Measurements from ENCODE around the gene SLC11A2.
"Not testable (repeated sequence)": the region's sequence is repeated elsewhere in the genome, so short reads cannot be mapped to it uniquely, and the experiment has no call there.

SLC11A2 gene

DNA sequence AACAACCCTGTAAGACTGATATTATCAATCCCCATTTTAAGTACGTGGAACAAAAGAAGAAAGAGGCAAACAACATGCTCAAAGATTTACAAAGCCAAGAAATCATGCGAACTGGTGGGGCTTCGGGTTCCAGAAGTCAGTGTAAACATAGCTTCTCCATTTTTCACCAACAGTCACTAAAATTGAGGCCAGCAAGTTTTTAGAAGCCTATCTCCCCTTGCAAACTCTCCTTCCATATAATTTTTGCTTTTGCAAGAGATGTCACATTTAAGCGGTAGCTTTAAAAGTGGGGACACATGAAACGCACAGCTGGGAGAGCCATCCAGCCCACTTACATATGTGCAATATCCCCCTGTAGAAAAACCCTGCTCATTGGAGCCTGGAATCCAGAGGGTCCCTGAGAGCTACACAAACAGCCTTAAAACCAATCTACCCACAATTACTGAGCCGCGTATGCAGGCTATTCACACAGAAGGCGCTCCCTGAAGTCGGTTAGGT is 797 bp downstream of the SLC11A2 start:
- no peak for DNase-seq

DNA sequence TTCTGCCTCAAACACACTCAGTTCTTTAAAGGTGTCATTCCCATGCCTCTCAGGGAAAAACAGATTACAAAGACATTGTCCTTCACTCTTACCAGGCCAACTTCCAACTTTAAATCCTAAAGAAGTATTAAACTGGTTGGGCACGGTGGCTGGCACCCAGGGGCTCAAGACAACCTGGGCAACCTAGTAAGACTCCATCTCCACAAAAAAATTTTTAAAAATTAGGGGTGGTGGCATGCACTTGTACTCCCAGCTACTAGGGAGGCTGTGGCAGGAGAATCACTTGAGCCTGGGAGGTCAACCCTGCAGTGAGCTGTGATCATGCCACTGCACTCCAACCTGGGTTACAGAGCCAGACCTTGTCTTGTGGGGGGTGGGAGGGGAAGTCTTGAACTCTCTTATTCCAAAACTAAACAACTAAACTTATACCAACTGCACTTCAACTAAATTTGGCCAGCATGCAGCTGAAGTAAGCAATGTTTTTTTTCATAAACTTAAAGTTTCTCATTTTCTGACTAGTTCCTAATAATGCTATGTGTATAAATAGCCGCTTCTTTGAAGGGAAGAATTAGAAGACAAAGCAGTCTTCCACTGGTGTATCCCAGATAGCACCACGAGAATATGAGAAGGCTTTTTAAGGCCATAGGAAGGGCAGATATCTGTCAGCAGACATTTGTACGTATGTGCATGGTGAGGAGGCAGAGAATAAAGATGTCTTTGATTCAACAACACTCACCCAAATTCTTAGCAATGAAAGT is 2.4 kb downstream of the SLC11A2 start:
- no peak for DNase-seq

GRCh38 chr12:51021694-51022093 is 4.5 kb downstream of the SLC11A2 start:
- no peak for DNase-seq

DNA sequence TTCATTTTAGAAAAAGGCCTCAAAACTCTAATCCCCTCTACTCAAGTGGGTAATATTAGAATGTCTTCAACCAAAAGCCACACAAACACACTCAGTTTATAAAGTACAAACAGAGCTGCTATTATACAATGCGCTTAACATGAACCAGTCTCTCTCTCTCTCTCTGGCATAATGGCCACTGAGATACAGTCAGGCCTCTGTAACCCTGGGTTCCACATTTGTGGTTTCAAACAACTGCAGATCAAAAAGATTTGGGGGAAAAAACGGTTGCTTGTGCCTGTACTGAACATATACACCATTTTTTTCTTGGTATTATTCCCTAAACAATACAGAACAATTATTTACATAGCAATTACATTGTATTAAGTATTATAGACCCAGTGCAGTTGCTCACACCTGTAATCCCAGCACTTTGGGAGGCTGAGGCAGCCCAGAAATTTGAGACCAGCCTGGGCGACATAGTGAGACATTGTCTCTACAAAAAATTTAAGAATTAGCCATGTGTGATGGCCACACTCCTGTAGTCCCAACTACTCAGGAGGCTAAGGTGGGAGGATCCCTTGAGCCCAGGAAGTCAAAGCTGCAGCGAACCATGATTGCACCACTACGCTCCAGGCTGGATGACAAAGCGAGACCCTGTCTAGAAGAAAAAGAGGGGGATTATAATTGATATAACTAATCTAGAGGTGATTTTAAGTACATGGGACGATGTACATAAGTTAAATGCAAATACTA is 5.6 kb downstream of the SLC11A2 start:
- no peak for DNase-seq

GRCh38 chr12:51019927-51020326 is 6.3 kb downstream of the SLC11A2 start:
- no peak for DNase-seq

DNA sequence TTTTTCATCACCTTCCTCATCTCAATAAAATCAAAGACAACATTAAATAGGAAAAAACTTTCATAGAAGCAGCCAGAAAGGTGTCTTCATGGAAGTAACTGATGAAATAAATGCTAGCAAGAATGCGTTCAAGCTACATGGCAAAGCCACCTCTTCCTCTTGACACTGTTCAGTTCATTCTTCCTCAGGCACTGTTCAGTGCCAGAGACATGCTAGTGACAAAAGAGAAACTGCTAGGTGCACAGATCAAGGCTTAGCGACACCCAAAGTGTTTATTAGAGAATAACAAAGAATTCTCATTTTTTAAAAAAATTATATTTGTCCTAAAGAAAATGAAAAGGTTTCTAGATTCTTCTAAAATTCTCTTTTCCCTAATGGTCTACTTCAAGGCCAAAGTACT is 7.2 kb downstream of the SLC11A2 start:
- DNase-seq, result no peak

GRCh38 chr12:51017452-51017851 is 8.7 kb downstream of the SLC11A2 start:
- DNase-seq, result no peak

GRCh38 chr12:51014467-51014866 is 11.7 kb downstream of the SLC11A2 start:
- not testable (repeated sequence) for DNase-seq

DNA sequence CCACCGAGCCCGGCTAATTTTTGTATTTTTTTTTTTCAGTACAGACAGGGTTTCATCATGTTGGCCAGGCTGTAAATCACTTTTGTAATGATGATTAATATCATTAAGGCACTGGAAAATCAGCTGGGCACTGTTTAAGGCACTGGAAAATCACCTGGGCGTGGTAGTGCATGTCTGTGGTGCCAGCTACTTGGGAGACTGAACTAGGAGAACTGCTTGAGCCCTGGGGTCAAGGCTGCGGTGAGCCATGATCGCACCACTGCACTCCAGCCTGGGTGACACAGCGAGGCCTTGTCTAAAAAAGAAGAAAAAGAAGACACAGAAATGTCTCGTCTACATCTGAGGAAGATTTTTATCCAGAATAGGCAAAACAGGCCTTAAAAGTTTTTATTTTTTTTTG is 12.7 kb downstream of the SLC11A2 start:
- no peak for DNase-seq

DNA sequence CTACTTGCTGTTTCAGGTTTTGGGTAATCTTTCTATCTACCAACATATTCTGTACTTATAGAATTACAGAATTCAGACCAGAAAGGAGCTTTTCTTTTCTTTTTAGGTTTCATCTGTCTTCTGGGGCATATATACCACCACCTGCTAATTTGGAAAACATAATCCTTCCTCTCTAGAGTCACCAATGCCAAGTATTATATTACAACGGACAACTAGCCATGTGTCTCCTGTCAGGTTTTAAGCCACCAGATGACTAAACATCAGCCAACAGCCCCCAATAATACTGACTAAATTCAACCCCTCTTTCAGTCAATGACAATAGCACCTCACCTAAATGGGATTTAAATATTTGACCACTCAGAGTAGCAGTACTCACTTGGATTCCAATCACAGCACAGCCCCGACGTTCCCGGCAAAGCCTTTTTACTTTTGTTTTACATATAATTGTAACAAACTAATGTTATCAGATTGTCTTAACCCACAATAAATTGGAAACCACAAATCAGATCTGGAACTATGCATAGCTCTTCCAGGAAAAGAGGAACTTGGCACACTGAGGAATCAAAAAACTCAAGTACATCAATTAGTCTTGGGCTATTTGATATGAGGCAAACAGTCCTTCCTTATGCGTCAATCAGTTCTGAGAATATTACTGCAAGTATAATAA is 13.5 kb downstream of the SLC11A2 start:
- DNase-seq, result no peak

- no peak for DNase-seq
These were observed 14.2 kb downstream of the SLC11A2 start for GRCh38 chr12:51011955-51012354.

- no peak for DNase-seq
These were observed 17.1 kb downstream of the SLC11A2 start for GRCh38 chr12:51009056-51009440.

DNA sequence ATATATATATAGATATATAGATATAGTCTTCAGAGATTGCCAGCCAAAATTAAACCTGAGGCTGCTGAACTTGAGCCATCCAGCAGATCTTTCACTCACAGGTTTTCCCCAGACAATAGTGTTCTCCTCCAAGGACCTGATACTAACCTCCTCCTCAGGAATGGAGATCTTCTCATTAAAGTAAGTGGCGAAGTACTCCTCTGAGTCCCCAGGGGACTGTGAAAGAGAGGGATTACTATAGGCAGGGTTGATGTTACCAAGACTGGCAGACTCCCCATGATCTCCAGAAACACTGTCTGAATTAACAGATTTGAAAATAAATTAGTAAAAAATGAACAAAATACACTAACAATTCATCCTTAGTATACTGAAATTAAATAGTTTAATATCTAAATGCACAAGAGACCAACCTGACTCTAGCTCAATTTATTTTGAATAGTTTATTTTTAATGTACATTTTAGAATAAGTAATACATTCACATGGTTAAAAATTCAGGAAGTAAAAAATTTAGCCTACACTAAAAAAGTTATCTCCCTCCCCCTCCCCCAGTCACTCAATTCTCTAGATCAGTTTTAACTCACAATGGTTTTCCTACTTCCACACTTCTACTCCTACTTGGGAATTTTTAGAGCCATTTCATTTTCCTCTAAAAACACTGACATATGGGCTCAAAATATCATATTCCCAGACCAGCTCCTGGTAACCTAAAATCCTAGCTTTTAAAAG is 17.7 kb downstream of the SLC11A2 start:
- no peak for DNase-seq

DNA sequence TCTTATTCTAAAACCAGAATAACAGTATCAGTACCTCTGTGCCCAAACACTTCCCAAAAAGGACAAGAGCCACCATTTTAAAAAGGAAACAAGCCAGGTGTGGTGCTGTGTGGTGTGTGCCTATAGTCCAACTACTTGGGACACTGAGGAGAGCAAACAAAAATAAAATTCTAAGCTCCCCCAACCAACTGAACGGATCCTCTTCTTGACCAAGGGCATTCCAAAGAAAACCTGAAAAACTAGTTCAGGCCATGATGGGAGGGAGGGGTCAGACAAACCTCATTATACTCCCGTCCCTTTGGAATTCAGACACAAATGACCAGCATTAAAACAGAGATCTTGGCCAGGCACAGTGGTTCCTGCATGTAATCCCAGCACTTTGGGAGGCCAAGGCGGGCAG is 20.5 kb downstream of the SLC11A2 start:
- DNase-seq, result no peak

GRCh38 chr12:51005030-51005429 is 21.2 kb downstream of the SLC11A2 start:
- no peak for DNase-seq

DNA sequence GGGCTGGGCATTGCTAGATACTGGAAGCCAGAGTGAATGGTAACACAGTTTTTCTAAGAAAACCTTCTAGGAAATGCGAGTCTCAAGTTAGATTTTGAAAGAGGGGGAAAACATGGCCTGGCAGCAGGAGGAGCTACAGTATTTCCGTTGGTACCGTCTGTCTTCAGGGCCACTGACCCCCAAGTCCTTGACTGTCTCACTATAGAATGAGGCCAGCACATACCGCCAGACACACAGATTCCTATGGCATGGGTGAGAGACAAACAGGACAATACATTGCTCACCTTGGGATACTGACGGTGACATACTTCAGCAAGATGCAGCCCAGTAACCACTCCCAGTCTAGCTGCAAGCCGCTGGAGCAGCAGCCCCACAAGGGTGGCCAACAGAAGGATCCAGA is 21.7 kb downstream of the SLC11A2 start:
- DNase-seq, result no peak

DNA sequence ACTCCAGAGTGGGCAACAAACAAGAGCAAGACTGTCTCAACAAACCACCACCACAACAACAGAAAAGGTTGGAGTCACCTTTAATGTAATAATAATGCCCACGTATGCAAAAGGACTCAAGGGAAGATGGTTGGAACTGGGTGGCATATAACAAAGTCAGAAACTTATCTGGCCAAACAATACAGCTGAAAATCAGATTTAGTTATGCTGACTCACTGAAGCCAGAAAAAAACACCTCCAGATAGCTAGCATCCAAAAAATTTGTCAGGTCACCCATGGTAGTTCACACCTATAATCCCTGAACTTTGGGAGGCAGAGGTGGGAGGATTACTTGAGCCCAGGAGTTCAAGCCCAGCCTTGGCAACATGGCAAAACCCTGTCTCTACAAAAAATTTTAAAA is 24.4 kb downstream of the SLC11A2 start:
- DNase-seq, result no peak

DNA sequence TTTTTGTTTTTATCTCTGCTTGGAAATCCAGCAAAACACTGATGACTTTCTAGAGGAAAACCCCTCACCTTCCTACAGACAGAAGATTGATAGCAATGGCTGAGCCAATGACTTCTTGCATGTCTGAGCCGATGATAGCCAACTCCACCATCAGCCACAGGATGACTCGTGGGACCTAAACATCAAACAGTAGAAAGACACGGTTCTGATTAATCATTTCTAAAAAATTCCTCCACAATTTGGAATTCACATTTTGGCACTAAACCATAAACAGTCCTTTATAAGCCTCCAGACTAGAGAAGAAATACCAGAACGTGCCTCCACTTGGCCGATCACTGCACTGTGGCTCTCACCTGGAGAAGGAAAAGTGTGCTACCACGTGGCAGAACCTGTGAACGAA is 25.9 kb downstream of the SLC11A2 start:
- no peak for DNase-seq

- DNase-seq, result no peak
These were observed 27.1 kb downstream of the SLC11A2 start for GRCh38 chr12:50999093-50999492.

- DNase-seq, result no peak
These were observed 33.4 kb downstream of the SLC11A2 start for GRCh38 chr12:50992819-50993218.

GRCh38 chr12:50991291-50991690 is 34.9 kb downstream of the SLC11A2 start:
- no peak for DNase-seq

DNA sequence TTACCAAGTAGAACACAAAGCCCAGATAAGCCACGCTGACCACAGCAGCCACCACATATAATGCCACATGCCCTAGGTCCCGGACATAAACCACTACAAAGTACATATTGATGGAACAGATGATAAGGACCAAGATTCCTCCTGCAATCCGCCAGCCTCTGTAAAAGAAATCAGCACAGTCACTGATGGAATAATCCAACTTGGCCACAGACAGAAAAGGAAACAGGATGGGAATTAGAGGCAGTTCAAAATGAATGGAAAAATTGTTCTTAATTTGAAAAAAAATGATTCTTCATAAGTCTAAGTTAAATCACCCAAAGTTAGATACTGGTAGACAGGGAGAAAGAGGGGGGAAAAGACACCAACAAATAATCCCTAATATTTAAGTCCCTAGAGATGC is 35.4 kb downstream of the SLC11A2 start:
- DNase-seq, result no peak

DNA sequence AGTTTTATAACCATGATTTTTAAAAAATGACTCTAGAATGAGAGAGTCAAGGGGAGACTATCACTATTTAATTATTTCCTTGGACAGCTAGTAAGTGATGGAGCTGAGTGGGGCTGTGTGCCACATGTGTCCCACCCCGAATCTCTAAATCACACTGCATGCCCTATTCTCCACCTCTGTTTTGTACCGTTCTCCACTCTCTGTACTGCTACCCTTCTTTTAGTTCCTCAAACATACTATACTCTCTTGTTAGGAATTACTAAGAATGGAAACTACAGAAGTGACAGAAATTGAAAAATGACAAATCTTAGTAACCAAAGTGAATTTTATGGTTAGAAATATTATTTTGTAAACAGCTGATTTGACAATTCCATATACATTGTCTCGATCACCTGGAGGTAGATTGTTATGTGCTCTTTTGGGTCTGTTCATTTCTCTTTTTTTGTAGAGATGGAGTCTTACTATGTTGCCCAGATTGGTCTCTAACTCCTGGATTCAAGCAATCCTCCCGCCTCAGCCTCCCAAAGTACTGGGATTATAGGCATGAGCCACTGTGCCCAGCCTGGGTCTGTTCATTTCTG is 35.9 kb downstream of the SLC11A2 start:
- DNase-seq, result no peak

Measured in GDM1 (cell line).